ENCODE measurements around the gene WBP2. TPM values are rescaled to one million over a fixed set of nuclear protein-coding genes. Genes with fewer than 3 reads are reported as not detected.
"Not testable (repeated sequence)": the region's sequence is repeated elsewhere in the genome, so short reads cannot be mapped to it uniquely, and the experiment has no call there.

Gene WBP2
- polyA plus RNA-seq, 10 donors: 46.3 to 57.8 (median 51.4) TPM

DNA sequence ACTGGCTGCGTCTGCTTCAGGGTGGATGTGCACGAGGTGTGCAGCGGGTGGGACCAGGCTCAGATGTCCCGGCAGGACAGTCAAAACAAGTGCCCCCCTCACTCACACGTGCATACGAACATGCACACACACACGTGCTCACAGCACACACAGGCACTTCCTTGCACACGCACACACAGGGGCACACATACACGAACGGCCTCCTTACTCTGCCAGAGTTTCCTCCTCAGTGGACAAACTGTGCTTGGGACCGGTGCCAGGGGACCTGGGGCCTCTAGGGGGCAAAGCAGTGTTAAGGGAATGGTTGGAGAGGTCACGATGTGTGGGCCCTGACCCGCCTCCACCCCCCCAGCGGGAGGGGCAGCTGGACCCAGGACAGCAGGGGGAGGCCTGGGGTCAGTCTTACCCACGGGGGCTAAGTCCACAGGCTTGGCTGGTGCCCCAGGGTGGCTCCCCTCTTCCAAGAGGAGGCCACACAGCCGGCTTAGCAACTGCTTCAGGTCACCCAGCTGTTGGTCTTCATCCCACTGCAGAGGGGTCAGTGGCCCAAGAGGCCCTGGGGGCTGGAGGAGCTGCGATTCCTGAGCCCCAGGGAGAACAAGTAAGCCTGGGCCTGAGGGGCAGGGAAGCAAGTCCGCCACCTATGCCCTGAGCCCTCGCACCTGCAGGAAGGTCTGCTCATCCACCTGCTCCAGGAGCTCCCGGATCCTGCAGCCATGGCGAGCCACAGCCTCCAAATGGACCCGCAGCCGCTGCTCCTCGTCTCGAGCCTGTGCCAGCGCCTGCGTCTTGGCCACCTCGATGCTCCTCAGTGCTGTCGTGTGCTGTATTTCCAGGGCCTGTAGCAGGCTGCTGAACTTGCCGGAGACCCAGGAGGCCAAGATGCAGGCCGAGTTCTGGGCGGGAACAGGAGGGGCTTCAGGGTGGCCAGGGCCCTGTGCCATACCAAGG, 36.7 kb upstream of the WBP2 start:
- DNase-seq: no peak

DNA sequence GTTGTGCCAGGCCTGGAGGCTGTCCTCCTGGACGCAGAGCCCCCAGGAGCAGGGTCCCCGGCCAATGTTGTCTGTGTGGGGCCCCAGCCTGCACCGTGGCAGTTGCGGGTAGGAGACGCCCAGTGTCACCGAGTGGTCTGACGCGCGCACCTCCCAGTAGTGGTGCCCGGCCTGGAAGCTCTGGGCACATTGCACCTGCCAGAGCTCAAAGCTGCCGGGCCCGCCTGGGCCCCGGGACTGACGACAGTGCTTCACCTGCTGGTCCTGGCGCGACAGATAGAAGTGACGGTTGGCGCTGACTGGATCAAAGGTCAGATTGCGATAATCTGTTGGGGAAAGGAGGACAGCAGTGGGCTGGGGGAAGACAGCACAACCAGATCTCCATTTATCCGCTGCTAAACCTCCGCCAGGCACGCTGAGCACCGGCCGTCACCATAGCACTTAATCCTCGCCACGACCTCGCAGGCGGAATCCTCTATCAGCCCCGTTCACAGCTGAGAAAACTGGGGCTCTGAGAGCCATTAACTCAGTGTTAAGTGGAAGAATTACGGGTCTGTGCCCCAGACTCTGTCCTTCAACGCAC, 36.0 kb upstream of the WBP2 start:
- DNase-seq: no peak

DNA sequence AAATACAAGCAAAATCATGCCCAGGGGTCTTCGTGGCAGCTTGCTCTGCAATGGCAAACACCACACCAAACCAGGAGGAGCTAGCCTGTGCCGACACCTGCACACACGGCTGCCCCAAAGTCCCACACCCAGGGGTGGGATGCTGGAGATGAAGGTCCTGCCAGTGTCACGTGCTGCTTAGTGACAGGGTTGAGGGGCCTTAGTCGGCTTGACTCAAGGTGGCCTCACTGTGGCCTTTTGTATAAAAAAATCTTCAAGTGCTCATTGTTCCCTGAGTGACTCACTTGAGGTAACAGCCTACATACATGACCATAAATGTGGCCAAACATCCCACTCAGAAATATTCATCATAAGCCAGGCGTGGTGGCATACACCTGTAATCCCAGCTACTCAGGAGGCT, 34.3 kb upstream of the WBP2 start:
- no peak for DNase-seq

DNA sequence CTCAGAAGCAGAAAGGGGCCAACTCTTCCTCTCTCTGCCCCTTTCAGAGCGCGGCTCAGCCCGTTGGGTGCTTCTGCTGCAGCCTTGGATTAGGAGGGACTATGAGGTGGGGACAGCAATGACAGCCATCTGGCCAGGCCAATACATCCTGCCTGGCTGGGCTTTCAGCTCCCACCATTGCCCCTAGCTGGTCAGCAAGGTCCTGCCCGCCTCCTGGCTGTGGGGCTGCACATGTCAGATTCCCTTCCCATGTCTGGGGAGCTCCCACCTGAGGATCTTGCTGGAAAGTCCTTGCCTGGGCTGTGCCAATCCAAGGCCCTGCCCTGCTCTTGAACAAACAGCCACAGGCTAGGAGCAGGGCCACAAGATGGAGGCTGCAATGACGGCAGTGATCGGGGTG, 33.3 kb upstream of the WBP2 start:
- DNase-seq: no peak

DNA sequence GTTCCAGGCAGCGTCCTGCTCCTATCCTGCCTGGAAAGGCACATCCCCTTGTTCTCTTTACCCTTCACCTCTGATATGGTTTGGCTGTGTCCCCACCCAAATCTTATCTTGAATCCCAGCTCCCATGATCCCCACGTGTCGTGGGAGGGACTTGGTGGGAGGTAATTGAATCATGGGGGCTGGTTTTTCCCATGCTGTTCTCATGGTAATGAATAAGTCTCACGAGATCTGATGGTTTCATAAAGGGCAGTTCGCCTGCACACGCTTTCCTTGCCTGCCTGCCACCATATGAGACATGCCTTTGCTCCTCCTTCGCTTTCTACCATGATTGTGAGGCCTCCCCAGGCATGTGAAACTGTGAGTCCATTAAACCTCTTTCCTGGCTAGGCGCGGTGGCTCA, 30.7 kb upstream of the WBP2 start:
- not testable (repeated sequence) for DNase-seq

DNA sequence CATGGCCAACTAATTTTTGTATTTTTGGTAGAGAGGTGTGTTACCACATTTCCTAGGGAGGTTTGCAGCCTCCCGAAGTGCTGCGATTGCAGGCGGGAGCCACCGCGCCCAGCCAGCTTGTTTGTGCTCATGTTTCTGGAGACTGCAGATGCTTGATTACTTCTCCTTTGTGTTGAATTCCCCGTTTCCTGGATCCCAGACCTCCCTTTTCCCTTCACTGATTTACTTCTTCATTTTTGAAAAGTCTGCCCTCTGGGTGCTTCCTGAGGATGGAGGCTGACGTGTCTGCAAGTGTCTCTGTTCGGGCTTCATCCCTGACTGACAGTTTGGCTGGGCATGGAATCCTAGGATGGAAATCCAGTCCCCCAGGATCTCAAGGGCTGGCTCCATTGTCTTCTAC, 30.3 kb upstream of the WBP2 start:
- DNase-seq: no peak

DNA sequence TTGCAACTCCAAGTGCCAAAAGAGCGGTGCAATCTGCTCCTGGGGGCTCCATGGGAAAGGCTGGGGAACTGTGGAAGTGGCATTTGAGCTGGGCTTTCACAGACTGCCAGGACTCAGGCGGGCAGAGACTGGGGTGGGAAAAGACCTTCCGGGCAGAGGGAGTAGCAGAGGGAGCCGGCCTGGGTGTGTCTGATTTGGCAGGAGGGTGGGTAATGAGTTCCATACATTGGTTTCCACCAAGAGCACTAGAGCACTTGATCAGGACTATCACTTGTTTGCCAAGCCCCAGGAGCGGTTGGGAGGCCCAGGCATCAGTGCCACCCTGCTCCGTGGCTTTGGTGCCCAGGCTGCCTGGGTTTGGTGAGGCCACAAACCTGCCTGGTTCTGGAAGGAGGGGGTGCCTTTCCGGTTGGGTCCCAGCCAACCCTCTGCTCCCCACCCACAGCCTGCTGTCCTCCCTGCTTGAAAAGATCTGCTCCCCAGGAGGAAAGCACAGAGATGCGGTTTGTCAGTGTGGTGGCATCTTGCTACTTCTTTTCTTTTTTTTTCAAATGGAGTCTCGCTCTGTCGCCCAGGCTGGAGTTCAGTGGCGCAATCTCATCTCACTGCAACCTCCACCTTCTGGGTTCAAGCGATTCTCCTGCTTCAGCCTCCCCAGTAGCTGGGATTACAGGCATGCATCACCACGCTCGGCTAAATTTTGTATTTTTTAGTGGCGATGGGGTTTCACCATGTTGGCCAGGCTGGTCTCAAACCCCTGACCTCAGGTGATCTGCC, 26.7 kb upstream of the WBP2 start:
- no peak for DNase-seq

DNA sequence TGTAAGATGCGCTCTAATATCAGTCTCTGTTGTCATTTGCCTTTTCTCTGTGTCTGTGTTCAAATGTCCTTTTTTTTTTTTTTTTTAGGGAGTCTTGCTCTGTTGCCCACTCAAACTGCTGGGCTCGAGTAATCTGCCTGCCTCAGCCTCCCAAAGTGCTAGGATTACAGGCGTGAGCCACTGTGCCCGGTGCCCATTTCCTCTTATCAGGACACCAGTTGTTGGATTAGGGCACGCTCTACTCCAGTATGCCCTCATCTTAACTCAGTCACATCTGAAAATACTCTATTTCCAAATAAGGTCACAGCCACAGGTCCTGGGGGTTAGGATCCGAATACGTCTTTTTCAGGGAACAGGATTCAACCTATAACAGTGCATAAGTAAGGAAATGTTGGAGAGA, 25.1 kb upstream of the WBP2 start:
- DNase-seq: no peak

DNA sequence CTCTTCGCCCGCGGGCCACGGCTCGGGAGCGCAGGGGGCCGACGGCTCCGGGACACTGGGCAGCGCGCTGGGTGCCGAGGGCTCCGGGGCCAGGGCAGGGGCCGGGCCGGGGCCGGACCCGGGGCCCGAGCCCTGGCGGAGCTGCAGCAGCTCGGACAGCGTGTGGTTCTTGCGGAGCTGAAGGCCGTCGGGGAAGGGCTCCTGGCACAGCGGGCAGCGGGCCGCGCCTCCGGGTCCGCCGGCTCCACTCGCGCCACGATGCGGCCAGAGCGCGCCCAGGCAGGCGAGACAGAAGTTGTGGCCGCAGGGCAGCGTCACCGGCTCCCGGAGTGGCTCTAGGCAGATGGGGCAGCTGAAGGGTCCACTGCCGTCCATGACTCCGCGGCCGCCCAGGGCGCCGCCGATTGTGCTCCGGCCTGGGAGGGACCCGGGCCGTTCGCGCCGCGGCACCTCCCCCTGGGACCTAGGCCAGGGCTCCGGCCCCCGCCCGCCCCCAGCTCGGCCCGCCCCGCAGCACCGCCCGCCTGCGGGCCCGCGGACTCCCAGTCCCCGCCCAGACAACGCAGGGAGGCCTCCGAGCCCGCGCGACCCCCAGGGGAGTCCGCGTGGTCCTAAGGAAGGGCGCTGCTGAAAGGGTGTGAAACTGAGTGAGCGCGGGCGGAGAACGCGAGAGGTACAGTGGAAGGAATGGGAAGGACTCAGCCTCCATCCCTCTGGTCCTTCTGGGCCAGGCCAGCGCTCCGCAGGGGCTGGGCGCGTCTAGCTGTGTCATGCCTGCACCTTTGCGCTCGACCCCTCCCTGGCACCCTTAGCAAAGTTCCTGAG, 23.3 kb upstream of the WBP2 start, which contains the start of gene TRIM47:
TSS of gene TRIM47 (minus strand) at position 408 of the 825 bp plus-strand sequence. CDS start at position 375, 33 bp downstream.
- DNase-seq: peak in 2 of 3 donors; percentile 81 to 91

DNA sequence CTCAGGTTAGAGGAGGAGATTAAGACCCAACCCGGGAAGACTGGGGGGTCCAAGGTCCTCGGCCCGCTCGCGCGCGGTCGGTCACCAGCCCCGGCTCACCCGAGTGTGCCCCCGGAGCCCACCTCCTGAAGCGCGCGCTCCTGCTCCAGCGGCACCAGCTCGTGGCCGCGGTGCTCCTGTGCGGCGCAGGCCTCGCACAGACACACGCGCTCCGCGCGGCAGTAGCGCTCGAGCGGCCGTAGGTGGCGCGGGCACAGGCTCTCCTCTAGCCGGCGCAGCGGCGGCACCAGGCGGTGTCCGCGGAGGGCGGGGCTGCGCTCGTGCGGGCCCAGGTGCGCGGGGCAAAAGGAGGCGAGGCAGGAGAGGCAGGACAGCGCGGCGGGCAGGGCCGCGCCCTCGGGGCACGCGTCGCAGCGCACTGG, 22.6 kb upstream of the WBP2 start:
- DNase-seq: peak in 2 of 3 donors; percentile 81 to 91

DNA sequence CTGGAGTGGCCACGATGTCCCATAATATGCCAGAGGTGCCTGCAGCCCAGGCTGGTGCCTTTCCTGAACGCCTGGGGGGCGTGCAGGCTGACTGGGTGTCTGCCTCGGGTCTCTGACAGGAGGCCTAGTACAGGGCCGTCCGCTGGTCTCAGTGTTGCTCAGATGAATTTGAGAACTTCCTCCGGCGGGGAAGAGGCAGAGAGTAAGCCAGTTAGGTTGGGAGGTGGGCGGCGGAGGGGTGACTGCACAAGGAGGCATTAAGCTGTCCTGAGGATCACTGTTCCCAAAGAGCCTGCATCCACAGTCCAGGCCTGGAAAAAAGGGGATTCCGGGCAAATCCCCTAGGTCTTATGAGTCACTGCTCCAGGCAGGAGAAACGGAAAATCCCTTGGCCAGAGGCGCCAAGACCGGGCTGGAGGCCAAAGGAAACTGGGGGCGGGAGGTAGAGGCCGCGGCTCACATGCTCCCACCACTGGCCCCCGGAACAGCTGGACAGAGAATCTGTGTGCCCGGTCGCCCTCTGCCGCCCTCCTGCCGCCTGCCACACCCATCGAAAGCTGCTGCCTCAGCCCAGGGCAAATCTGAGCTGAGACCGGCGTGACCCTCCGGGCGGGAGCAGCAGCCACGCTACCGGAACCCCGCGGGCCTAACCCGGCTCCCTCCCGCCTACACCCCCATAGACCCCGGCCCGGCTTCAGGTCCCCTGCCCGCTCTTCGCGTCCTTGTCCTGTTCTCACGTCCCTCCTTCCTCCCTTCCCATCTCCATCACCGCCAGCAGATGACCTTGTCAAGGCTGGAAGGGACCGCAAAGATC, 22.0 kb upstream of the WBP2 start:
- peak; percentile 92 to 98 (median 97) for DNase-seq

DNA sequence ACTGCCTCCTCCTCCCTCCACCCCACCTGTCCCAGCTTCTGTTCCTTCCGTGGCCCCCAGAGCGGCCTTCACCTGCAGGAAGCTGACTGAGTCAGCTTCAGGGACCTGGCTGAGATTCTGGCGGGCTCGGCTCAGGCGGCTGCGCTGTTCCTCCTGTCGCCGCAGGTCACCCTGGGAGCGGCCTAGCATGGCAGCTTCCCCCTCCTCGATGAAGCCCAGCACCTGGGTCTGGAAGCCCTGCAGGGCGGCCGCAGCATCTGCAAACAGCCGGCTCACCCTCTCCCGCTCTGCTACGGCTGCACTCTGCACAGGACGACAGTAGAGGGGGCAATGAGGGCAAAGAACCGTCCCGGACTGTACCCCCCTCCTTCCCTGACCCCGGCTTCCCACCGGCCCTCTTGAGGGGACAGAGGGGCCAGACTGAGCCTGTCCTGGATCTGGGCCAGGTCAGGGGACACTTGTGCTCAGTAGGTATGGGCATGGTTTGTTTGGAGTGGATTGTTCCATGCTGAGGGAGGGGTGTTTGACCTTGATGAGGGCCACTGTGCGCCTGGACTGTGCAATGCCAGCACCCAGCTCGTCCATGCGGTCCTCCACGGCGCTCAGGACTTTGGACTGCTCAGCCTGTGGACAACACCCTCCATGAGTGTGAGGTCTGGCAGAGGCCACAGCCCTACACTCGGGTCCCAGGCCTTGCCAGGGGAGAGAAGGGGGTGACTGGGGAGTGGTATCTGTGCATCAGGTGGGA, 21.2 kb upstream of the WBP2 start:
- peak in 2 of 3 donors; percentile 29 to 50 for DNase-seq

DNA sequence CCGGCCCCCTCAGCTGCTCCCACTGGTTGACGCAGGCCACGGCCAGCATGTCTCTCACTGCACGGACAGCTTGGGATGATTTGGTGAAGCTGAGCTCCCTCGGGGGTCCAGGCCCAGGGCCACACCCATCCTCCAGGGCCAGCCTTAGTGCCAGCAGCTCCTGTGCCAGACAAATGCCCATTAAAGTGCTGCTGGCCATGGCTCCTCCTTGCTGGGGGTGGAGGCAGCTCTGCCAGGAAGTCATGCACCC, 20.7 kb upstream of the WBP2 start:
- DNase-seq: no peak

DNA sequence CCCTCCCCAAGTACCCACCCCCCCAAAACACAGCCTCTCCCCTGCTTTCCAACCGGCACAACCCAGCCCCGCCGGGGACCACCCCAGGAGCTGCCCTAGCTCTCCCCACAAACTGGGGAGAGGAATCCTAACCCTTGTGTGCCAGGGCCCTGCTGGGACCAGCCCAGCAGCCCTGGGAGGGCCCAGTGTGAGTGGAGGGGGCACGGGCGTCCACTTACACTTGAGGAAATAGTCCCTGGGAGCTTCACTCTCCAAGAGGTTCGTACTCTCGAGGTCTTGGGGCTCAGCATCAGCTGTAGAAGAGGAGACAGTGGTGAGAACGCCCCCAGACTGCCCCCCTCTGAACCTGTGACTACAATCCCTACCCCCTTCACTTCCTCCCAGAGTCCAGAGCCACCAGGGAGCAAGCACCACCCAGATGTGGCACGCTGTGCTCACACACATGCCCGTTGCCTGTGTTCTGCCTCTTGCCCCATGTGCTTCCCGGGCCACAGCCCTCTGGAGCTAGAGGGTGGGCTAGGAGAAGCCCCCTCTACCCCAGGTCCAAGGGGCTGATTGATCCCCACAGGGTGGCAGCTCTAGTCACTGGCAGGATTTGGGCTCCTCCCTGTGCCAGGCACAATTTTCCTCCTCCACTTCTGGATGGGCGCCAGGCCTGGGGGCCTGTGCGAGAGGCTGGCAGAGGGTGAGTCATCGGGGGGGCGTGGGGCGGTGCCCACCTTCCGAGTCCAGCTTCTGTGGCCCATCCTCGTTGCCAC, 20.2 kb upstream of the WBP2 start:
- no peak for DNase-seq

DNA sequence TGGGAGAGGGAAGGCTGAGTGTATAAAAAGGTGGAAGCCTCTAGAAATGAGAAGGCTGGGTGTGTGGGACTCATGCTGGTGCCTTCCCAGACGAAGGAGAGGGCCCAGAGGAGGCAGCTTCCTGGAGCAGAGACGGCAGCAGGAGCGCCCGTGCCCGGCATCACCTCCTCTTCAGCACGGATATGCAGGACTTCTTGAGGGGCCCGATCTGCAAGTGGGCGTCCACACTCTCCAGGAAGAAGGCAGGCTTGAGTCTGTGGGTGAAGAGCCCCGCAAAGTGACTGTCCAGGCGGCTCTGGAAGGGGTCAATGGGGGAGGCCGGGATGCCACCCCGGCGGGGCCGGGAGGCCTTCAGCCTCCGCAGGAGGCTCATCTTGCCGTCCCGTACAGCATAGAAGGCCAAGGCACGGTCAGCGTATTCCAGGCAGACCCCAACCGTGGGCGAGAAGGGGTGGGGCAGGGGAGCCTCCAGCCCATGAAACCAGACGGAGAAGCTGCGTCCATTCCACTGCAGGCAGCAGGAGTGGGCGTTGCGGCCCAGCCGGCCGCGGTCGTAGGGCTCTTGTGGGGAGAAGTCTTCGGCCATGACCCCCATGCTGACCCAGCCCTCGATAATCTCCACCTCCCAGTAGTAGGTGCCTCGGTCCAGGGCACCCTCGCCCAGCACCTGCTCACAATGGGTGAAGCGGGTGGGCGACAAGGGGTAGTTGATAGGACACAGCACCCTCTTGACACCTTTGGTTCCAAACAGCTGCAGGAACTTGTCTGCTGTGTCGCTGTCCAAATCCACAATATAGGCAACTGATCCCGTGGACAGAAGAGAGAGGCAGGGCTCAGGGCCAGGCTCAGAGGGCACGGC, 19.4 kb upstream of the WBP2 start:
- DNase-seq: no peak

DNA sequence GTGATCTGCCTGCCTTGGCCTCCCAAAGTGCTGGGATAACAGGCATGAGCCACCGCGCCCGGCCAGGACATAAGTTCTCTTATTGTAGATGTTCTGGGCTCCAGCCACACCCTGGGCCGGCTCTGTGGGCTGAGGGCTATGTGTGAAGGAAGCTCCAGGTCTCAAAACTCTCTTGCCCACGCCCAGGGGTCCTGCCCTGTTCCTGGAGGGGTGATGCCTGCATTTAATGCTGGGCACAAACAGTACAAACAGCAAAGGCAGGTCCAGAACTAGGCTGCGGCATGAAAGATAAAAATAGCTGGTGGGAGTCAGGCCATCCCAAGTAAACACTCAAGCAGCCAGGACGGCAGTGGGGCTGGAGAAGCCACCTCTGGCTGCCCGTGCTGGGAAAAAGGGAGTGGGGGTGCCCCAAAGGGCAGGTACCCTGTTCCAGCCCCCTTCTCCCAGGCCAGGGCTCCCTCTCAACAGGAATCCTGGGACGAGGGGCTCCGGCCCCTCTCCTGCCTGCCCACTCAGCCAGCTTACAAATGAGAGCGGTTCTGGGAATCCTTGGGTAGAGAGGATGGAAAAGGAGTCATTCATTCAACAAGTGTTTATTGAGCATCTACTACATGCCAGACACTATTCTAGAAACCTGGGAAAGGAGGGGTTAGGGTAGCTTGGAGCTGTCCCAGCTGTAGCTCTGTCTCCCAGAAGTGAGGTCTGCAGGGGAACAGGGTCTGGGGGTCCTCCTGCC, 18.6 kb upstream of the WBP2 start:
- DNase-seq: no peak

All from muscle of back (tissue), 11 donors.